HEK293 (cell line): Measurements from ENCODE around the gene TRPV6.

ENCODE experiments used
- CTCF ChIA-PET: fragments of 350-600 bp; formaldehyde crosslinking; extraction: SDS; loops from one replicate; lab custom pipeline; 2021; ENCODE audit warnings: antibody characterized with exemption; lab: Yijun Ruan, JAX
- POLR2A ChIA-PET: fragments of 300-600 bp; formaldehyde crosslinking; extraction: SDS; loops from one replicate; lab custom pipeline; 2020; ENCODE audit warnings: antibody characterized with exemption, inconsistent platforms; lab: Yijun Ruan, JAX
- H3K27ac ChIP-seq: fragments of 200-500 bp; sonication (Bioruptor generic); 2 replicates; pipeline ENCODE4 v1.5.1; 2014; ENCODE audit warnings: low read depth, low read length, control low read depth, inconsistent platforms; ENCODE audit errors: extremely low read depth
- H3K36me3 ChIP-seq, 2 experiments: fragments of 200-500 bp in 1 of 2; sonication (Bioruptor generic) in 1 of 2; 1 replicate in 1 of 2; 2 replicates in 1 of 2; pipeline ENCODE4 v1.5.1; 2014 to 2017; ENCODE audit warnings: inconsistent platforms in 2 of 2, low read length in 2 of 2; ENCODE audit not compliant: control insufficient read depth in 2 of 2, insufficient read depth in 1 of 2
- H3K4me1 ChIP-seq: fragments of 200-500 bp; sonication (Bioruptor generic); 2 replicates; pipeline ENCODE4 v1.5.1; 2014; ENCODE audit warnings: mild to moderate bottlenecking, low read length, inconsistent platforms; ENCODE audit not compliant: control insufficient read depth, insufficient read depth
- H3K4me3 ChIP-seq: 2 replicates; pipeline ENCODE4 v1.5.1; 2011; ENCODE audit warnings: low read depth, mild to moderate bottlenecking, control low read depth, low read length, moderate library complexity
- H3K9me3 ChIP-seq: fragments of 200-500 bp; sonication (Bioruptor generic); 2 replicates; pipeline ENCODE4 v1.5.1; 2014; ENCODE audit warnings: low read depth, low read length, inconsistent platforms; ENCODE audit not compliant: control insufficient read depth, insufficient read depth
- EGR2 ChIP-seq: fragments of 450-650 bp; formaldehyde crosslinking; IDR thresholded peaks from 2 replicates; pipeline ENCODE4 v1.5.1; 2016; ENCODE audit warnings: low read depth, missing biosample characterization, missing genetic modification characterization
- SP3 ChIP-seq: fragments of 450-650 bp; formaldehyde crosslinking; IDR thresholded peaks from 2 replicates; pipeline ENCODE4 v1.5.1; 2016; ENCODE audit warnings: missing biosample characterization, missing genetic modification characterization
- YY2 ChIP-seq: fragments of 450-650 bp; formaldehyde crosslinking; IDR thresholded peaks from 2 replicates; pipeline ENCODE4 v1.5.1; 2016; ENCODE audit warnings: missing biosample characterization, missing genetic modification characterization
- ZBTB1 ChIP-seq: fragments of 450-650 bp; formaldehyde crosslinking; IDR thresholded peaks from 2 replicates; pipeline ENCODE4 v1.5.1; 2016; ENCODE audit warnings: missing biosample characterization, missing genetic modification characterization
- ZBTB48 ChIP-seq: fragments of 450-650 bp; formaldehyde crosslinking; IDR thresholded peaks from 2 replicates; pipeline ENCODE4 v1.5.1; 2016; ENCODE audit warnings: missing biosample characterization, missing genetic modification characterization
- ZNF169 ChIP-seq: fragments of 450-650 bp; formaldehyde crosslinking; IDR thresholded peaks from 2 replicates; pipeline ENCODE4 v1.5.1; 2016; ENCODE audit warnings: missing biosample characterization, missing genetic modification characterization
- ZNF19 ChIP-seq: fragments of 450-650 bp; formaldehyde crosslinking; IDR thresholded peaks from 2 replicates; pipeline ENCODE4; 2016; ENCODE audit warnings: missing biosample characterization, missing genetic modification characterization, low read depth
- ZNF239 ChIP-seq: fragments of 450-650 bp; formaldehyde crosslinking; IDR thresholded peaks from 2 replicates; pipeline ENCODE4 v1.5.1; 2016; ENCODE audit warnings: missing biosample characterization, missing genetic modification characterization
- ZNF416 ChIP-seq: fragments of 450-650 bp; formaldehyde crosslinking; IDR thresholded peaks from 2 replicates; pipeline ENCODE4 v1.5.1; 2016; ENCODE audit warnings: missing biosample characterization, missing genetic modification characterization
- ZNF510 ChIP-seq: fragments of 450-650 bp; formaldehyde crosslinking; IDR thresholded peaks from 2 replicates; pipeline ENCODE4 v1.5.1; 2018; ENCODE audit warnings: mild to moderate bottlenecking, missing genetic modification characterization, missing biosample characterization; ENCODE audit not compliant: insufficient replicate concordance
- ZNF544 ChIP-seq: fragments of 450-650 bp; formaldehyde crosslinking; IDR thresholded peaks from 2 replicates; pipeline ENCODE4 v1.5.0; 2017; ENCODE audit warnings: missing biosample characterization, missing genetic modification characterization
- ZNF548 ChIP-seq: fragments of 450-650 bp; formaldehyde crosslinking; IDR thresholded peaks from 2 replicates; pipeline ENCODE4 v1.5.1; 2016; ENCODE audit warnings: missing biosample characterization, missing genetic modification characterization
- ZNF600 ChIP-seq: fragments of 450-650 bp; formaldehyde crosslinking; IDR thresholded peaks from 2 replicates; pipeline ENCODE4 v1.5.1; 2016; ENCODE audit warnings: missing biosample characterization, missing genetic modification characterization
- ZNF692 ChIP-seq: fragments of 450-650 bp; formaldehyde crosslinking; IDR thresholded peaks from 2 replicates; pipeline ENCODE4 v1.5.1; 2016; ENCODE audit warnings: missing biosample characterization, missing genetic modification characterization
- ZNF747 ChIP-seq: fragments of 450-650 bp; formaldehyde crosslinking; IDR thresholded peaks from 2 replicates; pipeline ENCODE4 v1.5.1; 2016; ENCODE audit warnings: missing biosample characterization, missing genetic modification characterization
- ZSCAN18 ChIP-seq: fragments of 450-650 bp; formaldehyde crosslinking; IDR thresholded peaks from 2 replicates; pipeline ENCODE4 v1.5.1; 2016; ENCODE audit warnings: missing biosample characterization, missing genetic modification characterization
- ZSCAN30 ChIP-seq: fragments of 450-650 bp; IDR thresholded peaks from 2 replicates; pipeline ENCODE4 v1.5.1; 2018; ENCODE audit warnings: missing biosample characterization, mild to moderate bottlenecking, missing genetic modification characterization, moderate library complexity
- ZXDB ChIP-seq: fragments of 450-650 bp; formaldehyde crosslinking; IDR thresholded peaks from 2 replicates; pipeline ENCODE4 v1.5.1; 2016; ENCODE audit warnings: missing biosample characterization, missing genetic modification characterization
- TF ChIP-seq, protein P1 (sequence below): fragments of 450-650 bp; formaldehyde crosslinking; conservative IDR thresholded peaks from 2 replicates; pipeline ENCODE4 v1.5.1; 2016; ENCODE audit warnings: low read depth, missing biosample characterization, missing genetic modification characterization

TRPV6 gene

DNA sequence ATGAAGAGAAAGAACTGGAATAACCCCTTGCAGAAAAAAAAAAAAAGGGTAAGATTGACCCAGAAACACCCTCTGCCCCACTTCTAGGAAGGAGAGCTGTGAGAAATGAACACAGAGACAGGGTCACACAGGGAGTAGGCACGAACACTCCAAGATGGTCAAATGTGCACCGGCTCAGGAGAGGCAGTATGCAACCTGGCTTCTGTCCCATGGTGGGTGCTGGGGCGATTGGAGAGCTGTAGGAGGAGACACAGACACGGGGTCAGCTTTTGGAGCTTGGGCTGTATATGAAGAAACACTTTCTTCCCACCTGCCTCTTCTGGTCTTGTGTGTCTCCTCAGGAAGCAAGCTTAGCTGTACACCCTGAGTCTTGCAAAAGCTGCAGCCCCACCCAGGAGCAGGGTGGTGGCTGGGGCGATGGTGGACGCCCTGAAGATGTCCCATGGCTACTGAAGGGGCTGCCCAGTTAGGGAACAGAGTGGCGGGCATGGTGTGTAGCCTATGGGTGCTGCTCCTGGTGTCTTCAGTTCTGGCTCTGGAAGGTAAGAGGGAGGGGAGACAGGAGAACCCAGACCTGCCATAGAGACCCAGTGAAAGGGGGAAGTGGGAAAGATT, 22.7 kb downstream of the TRPV6 start (continued):
- TF ChIP-seq ZBTB48 (tag by site-specific recombination) (no peak), ZBTB1 (tag by site-specific recombination) (no peak), ZNF692 (tag by site-specific recombination) (no peak)
- TF ChIP-seq, all 188 proteins: peak for 0

- no peak for TF ChIP-seq ZNF416 (tag by site-specific recombination)
- TF ChIP-seq SP3, result no peak
- TF ChIP-seq ZSCAN18, result no peak
- TF ChIP-seq ZNF548 (tag by site-specific recombination), result no peak
- no peak for TF ChIP-seq ZSCAN30 (tag by site-specific recombination)
- TF ChIP-seq ZNF169 (tag by site-specific recombination), result no peak
- TF ChIP-seq ZNF747 (tag by site-specific recombination), result no peak
- TF ChIP-seq ZNF600 (tag by site-specific recombination), result no peak
- TF ChIP-seq EGR2 (tag by site-specific recombination), result no peak
- no peak for TF ChIP-seq ZNF544
- no peak for TF ChIP-seq ZNF510
- TF ChIP-seq, protein P1, sequence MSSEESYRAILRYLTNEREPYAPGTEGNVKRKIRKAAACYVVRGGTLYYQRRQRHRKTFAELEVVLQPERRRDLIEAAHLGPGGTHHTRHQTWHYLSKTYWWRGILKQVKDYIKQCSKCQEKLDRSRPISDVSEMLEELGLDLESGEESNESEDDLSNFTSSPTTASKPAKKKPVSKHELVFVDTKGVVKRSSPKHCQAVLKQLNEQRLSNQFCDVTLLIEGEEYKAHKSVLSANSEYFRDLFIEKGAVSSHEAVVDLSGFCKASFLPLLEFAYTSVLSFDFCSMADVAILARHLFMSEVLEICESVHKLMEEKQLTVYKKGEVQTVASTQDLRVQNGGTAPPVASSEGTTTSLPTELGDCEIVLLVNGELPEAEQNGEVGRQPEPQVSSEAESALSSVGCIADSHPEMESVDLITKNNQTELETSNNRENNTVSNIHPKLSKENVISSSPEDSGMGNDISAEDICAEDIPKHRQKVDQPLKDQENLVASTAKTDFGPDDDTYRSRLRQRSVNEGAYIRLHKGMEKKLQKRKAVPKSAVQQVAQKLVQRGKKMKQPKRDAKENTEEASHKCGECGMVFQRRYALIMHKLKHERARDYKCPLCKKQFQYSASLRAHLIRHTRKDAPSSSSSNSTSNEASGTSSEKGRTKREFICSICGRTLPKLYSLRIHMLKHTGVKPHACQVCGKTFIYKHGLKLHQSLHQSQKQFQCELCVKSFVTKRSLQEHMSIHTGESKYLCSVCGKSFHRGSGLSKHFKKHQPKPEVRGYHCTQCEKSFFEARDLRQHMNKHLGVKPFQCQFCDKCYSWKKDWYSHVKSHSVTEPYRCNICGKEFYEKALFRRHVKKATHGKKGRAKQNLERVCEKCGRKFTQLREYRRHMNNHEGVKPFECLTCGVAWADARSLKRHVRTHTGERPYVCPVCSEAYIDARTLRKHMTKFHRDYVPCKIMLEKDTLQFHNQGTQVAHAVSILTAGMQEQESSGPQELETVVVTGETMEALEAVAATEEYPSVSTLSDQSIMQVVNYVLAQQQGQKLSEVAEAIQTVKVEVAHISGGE (tag by site-specific recombination), result no peak
- no peak for TF ChIP-seq ZNF239 (tag by site-specific recombination)
- Histone ChIP-seq H3K9me3 (no peaks in the 10 kb centered on the region), H3K4me3 (no peak overlapping the region), H3K36me3 (peaks cover 0 to 5% of the 10 kb centered on the region in 2 experiments; a peak in 1 of 3 replicates), H3K27ac (no peak overlapping the region), H3K4me1 (no peaks in the 10 kb centered on the region)
- ChIA-PET POLR2A (no interaction called here), CTCF (interaction anchor here (0.7 to 5.5 kb wide), 3 partner anchors 10 to 258 kb away, joined by 3 to 24 read pairs (median 3); no protein-coding TSS in a partner anchor)
Observed at GRCh38 chr7:142862351-142862750, 23.2 kb downstream of the TRPV6 start.

- CTCF ChIA-PET, result interaction anchor here (0.6 to 5.5 kb wide), 6 partner anchors 11 to 885 kb away, joined by 3 to 24 read pairs (median 4); no protein-coding TSS in a partner anchor
- Histone ChIP-seq H3K4me1 (no peaks in the 10 kb centered on the region), H3K4me3 (no peak overlapping the region), H3K36me3 (peaks cover 0 to 5% of the 10 kb centered on the region in 2 experiments; a peak in 1 of 3 replicates), H3K27ac (no peak overlapping the region), H3K9me3 (no peaks in the 10 kb centered on the region)
- TF ChIP-seq ZNF19 (tag by site-specific recombination), result no peak
- no peak for TF ChIP-seq YY2 (tag by site-specific recombination)
- no peak for TF ChIP-seq ZXDB (tag by site-specific recombination)
- POLR2A ChIA-PET, result no interaction called here
Observed at GRCh38 chr7:142860968-142861367, 24.6 kb downstream of the TRPV6 start.
